GM19043 (cell line): Measurements from ENCODE around the gene DZIP3.
"Not testable (repeated sequence)": the region's sequence is repeated elsewhere in the genome, so short reads cannot be mapped to it uniquely, and the experiment has no call there.

Experiments used
- ATAC-seq: cut with Tn5 transposase; IDR thresholded peaks from one replicate; pipeline ENCODE4 v1.9.1; 2021; ENCODE audit warnings: low read depth; ENCODE audit not compliant: unreplicated experiment

DZIP3 gene

DNA sequence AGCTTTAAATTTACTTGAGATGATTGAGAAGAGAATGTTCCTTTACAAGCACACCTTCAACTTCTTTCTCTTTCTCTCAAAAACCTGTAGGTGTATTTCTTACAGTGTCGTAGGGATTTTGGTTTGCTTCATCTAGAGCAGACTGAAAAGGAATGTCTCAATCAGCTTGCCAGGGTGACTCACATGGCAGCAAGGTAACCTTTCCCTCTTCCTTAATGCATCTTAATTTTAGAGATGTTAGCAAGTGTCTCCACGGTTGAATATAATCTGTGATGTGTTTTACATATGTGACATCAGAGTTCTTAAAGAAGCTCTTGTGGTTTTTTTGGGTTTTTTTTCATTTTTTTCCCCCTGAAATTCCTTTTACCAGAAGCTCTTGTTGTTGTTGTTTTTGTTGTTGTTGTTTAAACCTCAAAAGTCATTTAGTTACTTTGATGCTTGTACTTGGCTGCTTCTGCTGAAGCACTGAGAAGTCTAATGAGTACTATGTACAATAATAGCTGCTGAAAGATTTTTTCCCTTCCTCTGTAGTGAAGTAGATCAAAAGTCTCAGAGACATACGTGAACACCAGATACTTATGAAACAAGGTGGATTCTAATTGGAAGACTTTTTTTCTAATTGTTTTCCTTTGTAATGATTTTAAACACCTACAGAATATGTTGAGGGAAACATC, 84.6 kb downstream of the DZIP3 start:
- no peak for ATAC-seq

DNA sequence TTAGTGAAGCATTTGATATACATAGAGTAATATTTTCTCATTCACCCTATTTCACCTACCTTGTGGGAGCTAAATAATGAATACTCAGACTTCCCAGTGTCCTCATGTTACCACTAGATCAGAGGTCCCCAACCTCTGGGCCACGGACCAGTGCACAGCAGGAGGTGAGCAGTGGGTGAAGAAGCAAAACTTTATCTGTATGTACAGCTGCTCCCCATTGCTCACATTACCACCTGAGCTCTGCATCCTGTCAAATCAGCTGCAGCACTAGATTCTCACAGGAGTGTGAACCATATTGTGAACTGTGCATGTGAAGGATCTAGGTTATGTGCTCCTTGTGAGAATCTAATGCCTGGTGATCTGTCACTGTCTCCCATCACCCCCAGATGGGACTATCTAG, 88.3 kb downstream of the DZIP3 start:
- no peak for ATAC-seq

DNA sequence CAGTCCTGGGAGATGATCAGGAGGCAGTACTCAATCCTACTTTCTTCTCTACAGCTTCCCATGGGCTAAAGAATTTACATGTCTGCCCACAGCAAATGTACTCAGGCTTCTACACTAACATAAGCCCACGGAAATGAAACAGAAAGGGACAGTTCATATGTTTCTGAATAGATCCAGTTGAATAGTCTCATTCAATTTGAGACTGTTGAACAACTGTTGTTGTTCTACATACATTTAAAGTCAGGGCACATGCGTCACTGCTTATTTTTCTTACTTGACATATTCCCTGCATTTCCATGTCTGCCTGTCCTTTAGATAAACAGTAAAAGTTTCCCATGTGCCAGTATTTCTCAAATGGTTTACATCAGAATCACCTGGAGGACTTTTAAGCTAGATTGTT, 102.8 kb downstream of the DZIP3 start:
- ATAC-seq, result not testable (repeated sequence)

GRCh38 chr3:108698461-108698860, 108.9 kb downstream of the DZIP3 start:
- ATAC-seq, result no peak

DNA sequence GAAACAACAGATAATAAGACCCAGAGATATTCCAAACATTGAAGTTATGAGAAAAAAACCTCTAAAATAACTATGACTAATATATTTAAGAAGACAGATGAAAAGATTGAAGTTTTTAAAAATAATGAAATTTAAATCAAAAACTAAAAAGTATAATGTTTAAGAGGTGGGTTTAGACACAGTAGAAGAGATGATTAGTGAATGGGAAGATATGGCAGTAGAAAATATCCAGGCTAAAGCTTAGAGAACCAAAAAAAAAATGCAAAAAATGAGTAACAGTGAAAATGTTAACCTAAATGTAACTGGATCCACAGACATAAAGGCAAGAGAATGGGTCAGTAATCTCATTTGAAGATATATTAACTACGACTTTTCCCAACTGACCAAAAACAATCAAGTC, 115.5 kb downstream of the DZIP3 start:
- no peak for ATAC-seq

DNA sequence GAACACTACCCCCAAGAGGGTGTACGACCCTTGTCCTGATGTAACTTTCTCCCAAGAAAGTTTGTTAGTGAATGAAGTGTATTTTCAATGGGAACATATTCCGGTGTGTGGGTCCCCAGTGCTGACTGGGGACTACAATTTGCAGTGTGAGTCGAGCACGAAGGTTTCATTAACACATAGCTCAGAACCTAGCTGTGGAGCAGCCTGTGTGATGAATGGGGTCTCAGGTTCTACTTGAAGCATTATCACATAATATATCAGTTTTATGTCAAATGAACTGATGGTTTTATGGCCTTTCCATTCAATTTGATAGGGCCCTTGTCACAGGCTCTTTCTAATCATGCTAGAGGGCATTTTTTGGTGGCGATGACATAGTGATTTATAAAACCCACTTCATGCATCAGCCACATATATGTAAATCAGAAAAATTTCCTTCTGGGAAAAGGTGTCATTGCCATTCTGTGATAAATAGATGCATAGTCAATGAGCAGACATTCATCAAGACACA, 123.5 kb downstream of the DZIP3 start:
- ATAC-seq, result no peak

GRCh38 chr3:108713816-108714215, 124.3 kb downstream of the DZIP3 start:
- ATAC-seq, result no peak

DNA sequence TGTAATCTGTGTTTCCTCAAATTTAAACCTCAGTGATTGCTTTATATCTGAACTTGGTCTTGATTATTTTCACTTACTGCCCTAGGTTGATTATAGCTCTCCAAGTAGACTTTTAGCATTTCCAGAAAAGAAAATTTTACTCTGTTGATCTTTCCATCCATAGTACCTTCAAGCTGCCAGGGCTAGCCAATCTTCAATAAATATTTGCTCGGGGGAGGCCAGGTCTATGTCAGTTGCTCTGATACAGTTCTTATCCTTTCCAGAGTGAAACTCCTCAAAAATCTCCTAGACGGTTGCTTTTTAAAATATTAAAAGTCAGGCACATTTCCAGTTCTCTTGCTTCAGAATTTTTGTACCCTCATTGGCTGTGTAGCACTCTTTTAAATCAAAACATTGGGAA, 128.9 kb downstream of the DZIP3 start:
- ATAC-seq, result no peak

GRCh38 chr3:108719178-108719806, 129.8 kb downstream of the DZIP3 start:
- no peak for ATAC-seq

GRCh38 chr3:108722724-108723123, 133.2 kb downstream of the DZIP3 start:
- no peak for ATAC-seq

- ATAC-seq, result no peak
Observed at GRCh38 chr3:108724101-108724500, 134.6 kb downstream of the DZIP3 start.

DNA sequence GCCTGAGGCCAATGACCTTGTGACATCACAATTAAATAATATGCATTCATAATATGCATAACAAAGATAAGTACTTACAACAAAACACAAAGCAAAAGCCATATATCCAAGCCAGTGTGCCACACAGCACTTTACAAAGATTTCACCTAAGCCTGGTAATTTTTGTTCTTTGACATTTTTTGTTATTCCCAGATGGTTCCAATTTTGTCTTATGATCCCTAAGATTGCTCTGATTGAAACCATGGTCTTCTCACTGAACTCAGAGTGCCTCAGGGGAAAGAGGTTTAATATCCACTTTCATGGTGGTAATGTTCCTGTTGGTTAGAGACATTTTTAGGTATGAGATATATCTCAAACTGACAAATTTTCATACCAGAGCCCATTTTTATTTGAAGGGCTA, 138.6 kb downstream of the DZIP3 start:
- no peak for ATAC-seq

GRCh38 chr3:108728934-108729333, 139.4 kb downstream of the DZIP3 start:
- no peak for ATAC-seq

DNA sequence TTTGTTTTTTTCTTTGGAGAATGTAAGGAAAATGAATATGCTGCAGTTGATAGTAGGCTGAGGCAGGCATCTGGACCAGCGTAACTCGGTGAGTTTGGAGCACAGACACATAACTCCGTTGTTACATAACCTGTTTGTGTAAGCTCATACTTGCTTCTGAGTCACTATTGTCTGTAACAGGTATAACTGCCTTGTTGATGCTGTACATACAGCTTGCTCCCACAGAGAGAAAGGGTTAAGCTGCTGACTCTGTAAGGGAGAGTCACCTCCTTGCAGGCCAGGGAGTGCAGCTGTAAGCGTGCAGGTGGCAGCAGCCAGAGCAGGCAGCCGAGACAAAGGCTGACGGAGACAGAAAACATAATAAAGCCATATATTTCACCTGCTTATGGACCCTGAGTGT, 147.3 kb downstream of the DZIP3 start:
- no peak for ATAC-seq

- ATAC-seq, result no peak
Observed at GRCh38 chr3:108742929-108743328, 153.4 kb downstream of the DZIP3 start.
